Fibroblast of gingiva (primary cell): Measurements from ENCODE around the gene OSBPL5.

Source experiments
- DNase-seq: peaks from one replicate; pipeline ENCODE4 v3.0.0-alpha.2; 2011; ENCODE audit warnings: low read depth

Gene OSBPL5

DNA sequence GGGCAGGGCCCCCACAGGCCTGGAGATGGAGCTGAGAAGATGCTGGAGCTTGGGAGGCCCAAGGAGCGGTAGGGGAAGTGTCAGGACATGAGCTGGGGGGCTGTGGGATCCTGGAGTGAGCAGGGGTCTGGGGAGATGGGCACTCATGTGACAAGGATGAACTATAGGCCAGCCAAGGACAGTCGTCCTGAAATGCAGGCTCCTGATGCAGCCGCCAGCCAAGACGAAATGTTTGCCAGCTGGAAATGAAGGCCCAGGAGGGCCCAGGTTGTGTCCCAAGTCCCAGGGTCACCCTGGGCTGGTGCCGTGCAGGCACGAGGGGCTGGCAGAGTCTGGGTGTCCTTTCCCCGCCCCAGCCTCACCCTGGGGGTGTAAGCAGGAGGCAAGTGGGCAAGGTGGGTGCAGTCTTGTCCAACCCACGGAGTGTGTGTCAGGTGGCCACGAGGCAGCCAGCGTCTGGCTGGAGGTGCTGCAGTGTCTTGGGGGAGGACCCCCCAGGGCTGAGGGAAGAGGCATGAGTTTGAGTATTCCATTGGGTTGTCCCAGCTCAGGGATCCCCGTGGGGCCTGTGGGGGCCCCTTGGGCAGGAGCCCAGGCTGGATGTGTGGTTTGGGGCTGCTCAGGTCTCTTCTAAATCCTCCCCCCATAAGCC lies 32.1 kb upstream of the OSBPL5 start:
- no peak for DNase-seq

DNA sequence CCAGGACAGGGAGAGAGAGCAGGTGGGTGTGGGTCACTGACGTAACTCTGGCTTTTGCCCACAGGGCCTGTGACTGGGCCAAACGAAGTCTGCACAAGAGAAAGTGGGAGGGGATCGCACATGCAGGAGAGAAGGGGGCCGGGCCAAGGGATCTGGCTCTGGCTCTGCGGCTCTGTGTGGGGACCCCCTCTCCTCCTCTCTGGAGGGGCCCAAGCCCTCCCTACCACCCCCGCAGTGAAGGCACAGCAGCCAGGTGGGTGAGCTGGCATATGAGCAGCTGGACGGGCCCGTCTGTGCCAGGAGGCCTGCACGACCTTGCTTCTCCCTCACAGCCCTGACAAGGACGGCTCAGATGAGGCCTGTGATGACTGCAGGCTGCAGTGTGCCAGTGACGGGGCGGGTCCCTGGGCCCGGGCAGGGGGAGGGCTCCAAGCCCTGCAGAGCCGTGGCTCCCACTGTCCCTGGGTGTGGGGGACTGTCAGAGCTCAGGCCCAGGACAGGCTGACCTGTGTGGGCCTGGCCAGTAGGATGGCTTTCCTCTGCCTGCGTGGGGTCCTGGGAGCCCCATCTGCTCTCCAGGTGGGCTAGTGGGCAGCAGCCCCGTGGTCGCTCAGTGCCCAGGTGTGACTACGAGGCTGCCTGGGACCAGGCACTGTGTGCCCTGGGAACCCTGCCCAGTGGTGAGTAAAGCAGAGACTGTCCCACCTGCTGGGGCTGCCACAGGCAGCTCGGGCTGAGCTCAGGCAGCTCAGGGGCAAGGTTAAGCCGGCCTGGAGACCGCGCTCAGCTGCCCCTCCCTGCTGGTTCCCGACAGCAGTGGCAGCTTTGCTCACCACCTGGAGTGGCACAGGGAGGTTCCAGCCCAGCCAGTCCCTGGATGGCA lies 31.3 kb upstream of the OSBPL5 start:
- no peak for DNase-seq

DNA sequence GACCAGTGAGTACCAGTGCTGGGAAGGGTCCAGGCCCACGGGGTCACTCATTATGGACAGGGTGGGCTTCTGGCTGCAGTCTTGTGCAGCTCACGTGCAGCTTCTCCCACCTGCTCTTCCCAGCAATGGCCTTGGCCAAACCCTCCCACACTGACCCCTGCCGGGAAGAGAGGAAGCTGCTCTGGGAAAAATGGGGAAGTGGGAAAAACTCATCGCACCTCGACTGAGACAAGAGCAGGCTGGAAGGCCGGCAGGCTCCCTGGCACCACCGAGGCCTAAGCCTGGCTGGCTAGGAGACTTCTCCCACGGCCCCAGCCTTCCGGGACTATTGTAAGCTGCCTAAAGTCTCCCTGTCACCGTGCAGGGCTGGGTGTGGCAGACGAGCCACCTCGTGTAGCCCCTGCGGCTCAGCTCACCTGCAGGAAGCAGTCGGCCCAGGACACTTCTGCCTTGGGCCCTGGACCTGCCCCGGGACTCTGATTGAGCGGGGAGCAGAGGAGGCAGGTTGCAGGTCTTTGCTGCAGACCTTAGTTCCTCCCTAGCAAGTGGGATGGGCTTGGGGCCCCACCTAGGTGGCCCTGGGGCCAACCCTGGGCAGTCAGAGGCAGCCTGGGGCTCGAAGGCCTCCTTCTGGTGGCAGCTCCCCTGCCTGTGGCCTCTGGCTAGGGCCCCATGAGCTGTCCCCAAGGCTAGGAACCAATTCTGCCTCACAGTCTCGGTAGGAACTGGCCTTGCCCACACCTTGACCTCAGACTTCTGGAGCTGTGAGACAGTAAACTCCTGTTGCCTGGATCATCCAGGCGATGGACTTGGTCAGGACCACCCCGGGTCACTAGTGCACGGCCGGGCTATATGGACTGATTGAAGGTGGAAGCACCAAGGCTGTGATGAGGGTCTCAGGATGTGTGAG lies 30.4 kb upstream of the OSBPL5 start:
- DNase-seq, result no peak

GRCh38 chr11:3194016-3194816 lies 29.1 kb upstream of the OSBPL5 start:
- no peak for DNase-seq

DNA sequence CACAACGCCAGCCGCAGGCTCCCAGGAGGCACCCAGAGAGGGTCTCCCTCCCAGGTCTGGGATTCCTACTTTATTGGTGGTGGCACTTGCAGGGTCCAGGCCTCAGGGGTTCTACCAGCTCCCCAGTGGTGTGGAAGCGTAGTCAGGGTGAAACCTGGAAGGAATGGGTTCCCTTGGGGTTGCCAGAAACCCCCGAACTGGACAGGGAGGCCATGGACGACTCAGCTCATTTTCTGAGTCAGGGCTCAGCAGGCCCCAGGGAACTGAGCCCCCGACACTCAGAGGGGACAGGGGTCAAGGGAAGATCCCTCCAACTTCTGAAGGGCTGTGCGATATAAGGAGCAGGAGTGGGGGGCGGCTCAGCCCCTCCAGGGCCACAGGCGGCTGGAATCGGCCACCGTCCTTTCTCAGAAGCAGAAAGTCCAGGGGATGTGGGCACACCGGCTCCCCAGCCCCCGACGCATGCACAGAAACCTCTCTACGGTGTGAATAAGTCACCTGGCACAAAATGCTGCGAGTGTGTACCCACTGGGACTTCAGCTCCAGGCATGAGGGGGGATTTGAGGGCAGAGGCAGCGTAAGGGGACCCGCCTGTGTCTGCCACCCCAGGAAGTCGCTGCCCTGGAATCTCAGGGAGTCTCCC lies 28.4 kb upstream of the OSBPL5 start:
- DNase-seq, result no peak

GRCh38 chr11:3192511-3193372 lies 27.6 kb upstream of the OSBPL5 start:
- no peak for DNase-seq

DNA sequence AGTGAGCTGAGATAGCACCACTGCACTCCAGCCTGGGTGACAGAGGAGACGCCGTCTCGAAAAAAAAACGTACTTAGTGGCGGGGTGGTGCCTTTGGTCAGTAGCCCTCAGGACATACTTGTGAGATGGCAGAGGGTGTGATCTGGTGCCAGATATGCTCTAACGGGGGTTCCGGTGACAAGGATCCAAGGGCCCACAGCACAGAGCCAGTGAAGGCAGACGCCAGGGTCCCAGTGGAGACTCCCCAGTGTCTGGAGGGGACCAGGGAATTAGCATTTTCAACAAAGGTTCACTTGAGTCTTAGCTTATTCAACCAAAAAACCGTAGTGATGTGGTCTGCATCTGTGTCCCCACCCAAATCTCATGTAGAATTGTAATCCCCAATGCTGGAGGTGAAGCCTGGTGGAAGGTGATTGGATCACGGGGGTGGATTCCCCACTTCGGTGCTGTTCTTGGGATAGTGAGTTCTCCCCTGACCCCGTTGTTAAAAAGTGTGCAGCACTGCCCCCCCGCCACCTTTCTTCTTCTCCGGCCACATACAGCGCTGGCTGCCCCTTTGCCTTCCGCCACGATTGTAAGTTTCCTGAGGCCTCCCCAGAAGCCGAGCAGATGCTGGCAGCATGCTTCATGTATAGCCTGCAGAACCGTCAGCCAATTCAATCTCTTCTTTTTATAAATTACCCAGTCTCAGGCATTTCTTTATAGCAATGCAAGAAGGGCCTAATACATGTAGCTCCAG lies 26.6 kb upstream of the OSBPL5 start:
- no peak for DNase-seq

DNA sequence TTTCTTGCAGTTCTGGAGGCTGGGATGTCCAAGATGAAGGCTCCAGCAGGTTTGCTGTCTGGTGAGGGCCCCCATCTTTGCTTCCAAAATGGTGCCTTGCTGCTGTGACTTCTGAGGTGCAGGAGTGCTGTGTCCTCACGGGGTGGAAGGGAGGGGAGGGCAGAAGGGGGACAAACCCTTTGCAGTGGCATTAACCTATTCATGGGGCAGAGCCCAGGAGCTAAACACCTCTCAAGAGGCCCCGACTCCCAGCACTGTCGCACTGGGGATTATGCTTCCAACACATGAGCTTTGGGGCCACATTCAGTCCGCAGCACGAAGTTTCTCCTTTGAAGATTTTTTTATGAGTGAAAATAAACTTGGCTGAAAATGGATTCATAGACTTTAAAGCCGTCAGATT lies 25.5 kb upstream of the OSBPL5 start:
- no peak for DNase-seq

GRCh38 chr11:3189886-3190583 lies 24.9 kb upstream of the OSBPL5 start:
- DNase-seq, result no peak

DNA sequence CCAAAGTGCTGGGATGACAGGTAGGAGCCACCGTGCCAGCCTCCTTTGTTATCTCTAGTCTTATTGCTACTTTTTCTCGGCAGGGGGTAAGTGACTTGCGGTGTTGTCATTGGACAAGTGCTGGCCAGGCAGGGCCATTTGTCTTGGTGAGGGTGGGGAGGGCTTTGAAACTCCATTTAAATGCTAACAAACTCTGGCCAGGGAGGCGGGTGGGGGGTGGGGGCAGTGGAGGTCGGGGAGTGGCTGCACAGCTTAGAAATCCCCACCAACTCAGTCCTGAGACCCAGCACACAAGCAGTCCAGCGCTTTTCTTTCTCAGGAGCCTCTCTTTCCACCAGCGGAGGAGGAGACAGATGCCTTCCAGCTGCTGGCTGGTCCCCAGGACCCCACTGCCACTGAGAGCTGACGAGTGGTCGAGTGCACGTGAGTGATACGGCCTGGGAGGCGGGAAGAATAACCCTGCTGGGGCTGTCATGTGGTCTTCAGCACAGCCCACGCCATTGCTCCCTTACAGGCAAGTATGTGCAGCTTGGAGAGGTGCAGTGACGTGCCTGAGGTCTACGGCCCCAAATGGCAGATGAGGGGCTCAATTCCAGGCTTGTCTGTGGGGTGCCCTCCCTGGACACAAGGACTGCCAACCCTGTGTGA lies 24.2 kb upstream of the OSBPL5 start:
- no peak for DNase-seq

- DNase-seq, result no peak
Measured at GRCh38 chr11:3188496-3189195, 23.5 kb upstream of the OSBPL5 start.

- no peak for DNase-seq
Measured at GRCh38 chr11:3186166-3186953, 21.2 kb upstream of the OSBPL5 start.

DNA sequence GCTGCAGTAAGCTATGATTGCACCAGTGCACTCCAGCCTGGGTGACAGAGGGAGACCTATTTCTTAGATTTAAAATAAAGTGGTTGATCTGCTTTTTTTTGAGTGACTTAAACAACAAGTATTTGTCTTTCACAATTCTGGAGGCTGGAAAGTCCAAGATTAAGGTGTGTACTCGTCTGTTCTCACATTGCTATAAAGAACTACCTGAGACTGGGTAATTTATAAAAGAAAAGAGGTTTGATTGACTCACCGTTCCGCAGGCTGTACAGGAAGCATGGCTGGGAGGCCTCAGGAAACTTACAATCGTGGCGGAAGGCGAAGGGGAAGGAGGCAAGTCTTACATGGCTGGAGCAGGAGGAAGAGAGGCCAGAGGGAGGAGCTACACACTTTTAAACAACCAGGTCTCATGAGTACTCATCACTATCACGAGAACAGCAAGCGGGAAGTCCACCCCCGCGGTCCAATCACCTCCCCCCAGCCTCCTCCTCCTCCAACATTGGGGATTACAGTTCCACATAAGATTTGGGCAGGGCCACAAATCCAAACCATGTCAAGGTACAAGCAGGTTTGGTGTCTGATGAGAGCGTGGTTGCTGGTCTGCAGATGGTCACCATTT lies 19.7 kb upstream of the OSBPL5 start:
- no peak for DNase-seq

GRCh38 chr11:3183523-3183922 lies 18.4 kb upstream of the OSBPL5 start:
- DNase-seq, result no peak

DNA sequence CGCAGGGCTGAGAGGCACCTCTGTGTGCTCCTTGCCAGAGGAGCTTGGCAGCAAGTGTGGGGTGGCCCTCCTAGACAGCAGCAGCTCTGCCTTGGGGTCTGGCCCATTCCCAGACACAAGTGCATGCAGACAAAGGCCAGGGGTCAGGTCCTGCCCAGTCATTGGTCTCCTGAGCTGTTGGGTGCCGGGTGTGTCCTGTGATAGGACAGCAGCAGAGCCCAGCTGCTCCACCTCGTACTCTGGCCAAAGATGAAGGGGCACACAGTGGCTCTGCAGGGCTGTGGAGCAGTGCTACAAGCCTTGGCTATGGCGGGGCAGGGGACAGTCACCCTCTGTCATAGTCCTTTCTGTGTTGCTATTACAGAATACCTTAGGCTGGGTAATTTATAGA lies 17.3 kb upstream of the OSBPL5 start:
- no peak for DNase-seq

GRCh38 chr11:3181725-3182461 lies 16.8 kb upstream of the OSBPL5 start:
- no peak for DNase-seq
